ENCODE results near the gene MYOM1. TPM values are rescaled to one million over a fixed set of nuclear protein-coding genes. Genes with fewer than 3 reads are reported as not detected.

Gene MYOM1
- total RNA-seq, 2 experiments from 2014 or later, result 2.4 to 3.8 TPM

DNA sequence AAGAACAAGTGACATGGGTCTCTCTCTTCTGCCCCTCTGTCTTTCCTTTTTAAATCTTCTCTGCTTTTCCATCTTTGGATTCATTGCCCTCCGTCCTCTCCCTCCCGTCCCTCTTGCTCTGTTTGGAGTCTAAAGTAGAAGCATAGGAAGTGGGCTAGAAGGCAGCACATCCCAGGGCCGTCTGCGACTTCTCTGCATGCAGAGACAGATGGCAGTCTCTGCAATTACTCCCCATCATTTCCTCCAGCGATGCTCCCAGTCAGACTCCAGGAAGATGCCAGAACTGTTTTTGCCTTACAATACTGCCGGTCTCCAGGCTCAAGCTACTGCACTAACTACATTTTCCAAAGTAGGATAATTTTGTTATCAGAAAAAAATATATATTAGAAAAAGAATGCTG lies 171.6 kb downstream of the MYOM1 start:
- no peak for TF ChIP-seq EZH2phosphoT487 (IDR thresholded peaks at IDR 0.05; ENCODE audit: borderline replicate concordance, low read depth, low read length)
- TF ChIP-seq, protein P1, sequence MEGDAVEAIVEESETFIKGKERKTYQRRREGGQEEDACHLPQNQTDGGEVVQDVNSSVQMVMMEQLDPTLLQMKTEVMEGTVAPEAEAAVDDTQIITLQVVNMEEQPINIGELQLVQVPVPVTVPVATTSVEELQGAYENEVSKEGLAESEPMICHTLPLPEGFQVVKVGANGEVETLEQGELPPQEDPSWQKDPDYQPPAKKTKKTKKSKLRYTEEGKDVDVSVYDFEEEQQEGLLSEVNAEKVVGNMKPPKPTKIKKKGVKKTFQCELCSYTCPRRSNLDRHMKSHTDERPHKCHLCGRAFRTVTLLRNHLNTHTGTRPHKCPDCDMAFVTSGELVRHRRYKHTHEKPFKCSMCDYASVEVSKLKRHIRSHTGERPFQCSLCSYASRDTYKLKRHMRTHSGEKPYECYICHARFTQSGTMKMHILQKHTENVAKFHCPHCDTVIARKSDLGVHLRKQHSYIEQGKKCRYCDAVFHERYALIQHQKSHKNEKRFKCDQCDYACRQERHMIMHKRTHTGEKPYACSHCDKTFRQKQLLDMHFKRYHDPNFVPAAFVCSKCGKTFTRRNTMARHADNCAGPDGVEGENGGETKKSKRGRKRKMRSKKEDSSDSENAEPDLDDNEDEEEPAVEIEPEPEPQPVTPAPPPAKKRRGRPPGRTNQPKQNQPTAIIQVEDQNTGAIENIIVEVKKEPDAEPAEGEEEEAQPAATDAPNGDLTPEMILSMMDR (conservative IDR thresholded peaks at IDR 0.05; ENCODE audit: low read length), result no peak
- POLR2A ChIA-PET, result interaction anchor here (0.7 to 1.0 kb wide), 2 partner anchors 11 to 101 kb away, joined by 3 to 4 read pairs; no protein-coding TSS in a partner anchor

DNA sequence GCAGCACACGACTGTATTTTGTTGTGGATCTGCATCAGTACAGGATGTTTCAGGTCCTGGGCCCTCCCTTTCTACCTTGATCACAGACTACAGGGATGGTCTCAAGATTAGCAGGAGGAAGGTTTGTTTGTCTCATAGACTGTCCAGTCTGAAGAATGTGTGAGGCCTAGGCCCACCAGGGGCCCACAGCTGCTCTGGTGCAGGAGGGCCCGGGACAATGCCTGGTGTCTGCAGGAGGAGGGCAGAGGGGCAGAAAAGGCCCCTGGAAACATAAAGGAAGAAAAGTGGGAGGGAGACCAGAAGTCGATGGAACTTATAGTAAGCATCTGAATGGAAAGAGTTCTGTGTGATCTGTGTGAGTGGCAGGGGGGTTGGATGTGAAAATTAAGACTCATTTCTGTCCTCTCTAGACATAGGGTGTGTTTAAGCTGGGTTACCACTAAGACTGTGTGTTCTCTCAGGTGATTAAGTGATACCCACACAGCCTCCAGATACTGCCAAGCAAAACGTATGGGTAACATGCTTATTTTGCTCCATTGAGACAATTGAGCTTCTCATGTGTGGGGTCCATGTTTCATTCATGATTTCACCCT lies 173.5 kb downstream of the MYOM1 start:
- no peaks in the 10 kb centered on the region for H4K20me1 ChIP-seq (ENCODE audit: insufficient read depth, low read length)
- H3K9me3 ChIP-seq (ENCODE audit: low read length), result no peaks in the 10 kb centered on the region
- H3K36me3 ChIP-seq (ENCODE audit: insufficient read depth, low read length), result no peaks in the 10 kb centered on the region
- ChIA-PET POLR2A (interaction anchor here (0.6 to 1.3 kb wide), 2 partner anchors 13 to 22 kb away, joined by 3 to 4 read pairs; no protein-coding TSS in a partner anchor), CTCF (ENCODE audit: unreplicated experiment) (no interaction called here)
- no peaks in the 10 kb centered on the region for H3K9me2 ChIP-seq (ENCODE audit: insufficient read depth, low read length)
- no peak for DNase-seq (ENCODE audit: low spot score)
- H3K4me2 ChIP-seq (ENCODE audit: low read length), result no peak overlapping the region
- no peaks in the 10 kb centered on the region for H3K79me2 ChIP-seq (ENCODE audit: insufficient read depth, low read depth, low read length)
- no peak overlapping the region for H3K27ac ChIP-seq (ENCODE audit: low read depth, low read length, poor library complexity, severe bottlenecking)
- peak overlapping the region; percentile 52; the same call in 1 of the 2 replicates for H2AFZ ChIP-seq (ENCODE audit: low read length)
- H3K4me1 ChIP-seq (ENCODE audit: insufficient read depth, low read length, poor library complexity, severe bottlenecking), result no peaks in the 10 kb centered on the region
- no TSS peak for BruUV-seq (replicated peaks)
- TF ChIP-seq EZH2phosphoT487 (IDR thresholded peaks at IDR 0.05; ENCODE audit: borderline replicate concordance, low read depth, low read length), result no peak
- H3K4me3 ChIP-seq (ENCODE audit: low read depth, low read length, poor library complexity, severe bottlenecking), result no peak overlapping the region
- intact Hi-C loops (cut with micrococcal nuclease; ENCODE audit: unreplicated experiment), result no loop called here

More for the DNA sequence above, 171.6 kb downstream of the MYOM1 start:
- intact Hi-C loops (cut with micrococcal nuclease; ENCODE audit: unreplicated experiment), result no loop called here
- no peaks in the 10 kb centered on the region for H3K4me1 ChIP-seq (ENCODE audit: insufficient read depth, low read length, poor library complexity, severe bottlenecking)
- no peaks in the 10 kb centered on the region for H3K9me2 ChIP-seq (ENCODE audit: insufficient read depth, low read length)
- H3K27ac ChIP-seq (ENCODE audit: low read depth, low read length, poor library complexity, severe bottlenecking), result no peak overlapping the region
- no peaks in the 10 kb centered on the region for H3K79me2 ChIP-seq (ENCODE audit: insufficient read depth, low read depth, low read length)
- H2AFZ ChIP-seq (ENCODE audit: low read length), result peak overlapping the region; percentile 46; the same call in 1 of the 2 replicates
- H3K9me3 ChIP-seq (ENCODE audit: low read length), result no peaks in the 10 kb centered on the region
- no peak overlapping the region for H3K4me2 ChIP-seq (ENCODE audit: low read length)
- no peaks in the 10 kb centered on the region for H3K36me3 ChIP-seq (ENCODE audit: insufficient read depth, low read length)
- CTCF ChIA-PET (ENCODE audit: unreplicated experiment), result no interaction called here
- no peak overlapping the region for H3K4me3 ChIP-seq (ENCODE audit: low read depth, low read length, poor library complexity, severe bottlenecking)
- no TSS peak for BruUV-seq (replicated peaks)
- no peaks in the 10 kb centered on the region for H4K20me1 ChIP-seq (ENCODE audit: insufficient read depth, low read length)
- no peak for DNase-seq (ENCODE audit: low spot score)

DNA sequence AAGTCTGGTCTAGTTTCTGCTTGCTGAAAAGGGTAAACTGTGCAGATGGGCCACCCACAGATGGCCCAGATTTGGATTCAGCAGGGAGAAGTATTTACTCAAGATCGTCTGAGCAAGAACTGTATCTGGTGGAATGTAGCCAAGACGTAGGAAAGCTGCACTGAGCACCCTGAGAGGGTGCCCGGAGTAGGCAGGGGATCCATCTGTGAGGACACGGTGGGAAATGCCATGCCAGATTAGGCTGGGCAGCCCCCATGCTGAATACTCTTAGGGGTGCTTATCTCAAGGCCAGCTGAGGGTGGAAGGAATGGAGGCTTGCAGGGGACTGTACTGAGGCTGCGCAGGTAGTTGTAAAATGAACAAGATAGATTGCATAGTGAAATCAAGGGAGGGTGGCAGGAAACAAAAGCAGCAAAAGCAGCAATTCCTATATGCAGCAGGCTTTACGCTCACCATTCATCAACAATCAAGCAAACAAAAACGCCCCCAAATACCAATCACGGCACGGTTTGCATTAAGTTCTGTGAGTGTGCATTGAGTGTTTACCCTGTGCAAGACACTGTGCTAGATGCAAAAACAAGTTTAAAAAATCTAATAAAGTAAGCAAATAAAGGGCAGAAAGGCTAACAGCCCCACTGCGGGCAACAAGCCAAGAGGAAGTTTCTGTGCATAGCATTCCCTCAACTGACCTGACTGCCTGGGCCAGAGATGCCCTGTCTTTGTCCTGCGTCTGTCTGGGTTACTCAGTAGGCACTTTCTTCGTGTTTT lies 174.7 kb downstream of the MYOM1 start:
- TF ChIP-seq, protein P1 (conservative IDR thresholded peaks at IDR 0.05; ENCODE audit: low read length), result no peak
- no peak for TF ChIP-seq EZH2phosphoT487 (IDR thresholded peaks at IDR 0.05; ENCODE audit: borderline replicate concordance, low read depth, low read length)
- Histone ChIP-seq H3K4me1 (ENCODE audit: insufficient read depth, low read length, poor library complexity, severe bottlenecking) (no peaks in the 10 kb centered on the region), H3K9me3 (ENCODE audit: low read length) (no peaks in the 10 kb centered on the region), H3K4me2 (ENCODE audit: low read length) (no peak overlapping the region), H3K27ac (ENCODE audit: low read depth, low read length, poor library complexity, severe bottlenecking) (no peak overlapping the region), H3K4me3 (ENCODE audit: low read depth, low read length, poor library complexity, severe bottlenecking) (no peak overlapping the region), H3K36me3 (ENCODE audit: insufficient read depth, low read length) (no peaks in the 10 kb centered on the region), H2AFZ (ENCODE audit: low read length) (0 out of 2 replicates have a peak overlapping the region, but pooled peaks have one; percentile 27), H3K9me2 (ENCODE audit: insufficient read depth, low read length) (no peaks in the 10 kb centered on the region), H4K20me1 (ENCODE audit: insufficient read depth, low read length) (no peaks in the 10 kb centered on the region), H3K79me2 (ENCODE audit: insufficient read depth, low read depth, low read length) (no peaks in the 10 kb centered on the region)
- CTCF ChIA-PET (ENCODE audit: unreplicated experiment), result no interaction called here
- no TSS peak for BruUV-seq (replicated peaks)
- no peak for DNase-seq (ENCODE audit: low spot score)
- POLR2A ChIA-PET, result interaction anchor here (0.5 to 0.6 kb wide), 3 partner anchors 20 to 32 kb away, joined by 3 to 6 read pairs (median 4); no protein-coding TSS in a partner anchor
- intact Hi-C loops (cut with micrococcal nuclease; ENCODE audit: unreplicated experiment), result no loop called here
